CMK (cell line): ENCODE measurements around the gene GIPC1.
"Not testable (repeated sequence)": the region's sequence is repeated elsewhere in the genome, so short reads cannot be mapped to it uniquely, and the experiment has no call there.

ENCODE experiments used
- DNase-seq: peaks from one replicate; pipeline ENCODE4 v3.0.0-alpha.2; 2010; ENCODE audit warnings: low read depth

The GIPC1 gene

DNA sequence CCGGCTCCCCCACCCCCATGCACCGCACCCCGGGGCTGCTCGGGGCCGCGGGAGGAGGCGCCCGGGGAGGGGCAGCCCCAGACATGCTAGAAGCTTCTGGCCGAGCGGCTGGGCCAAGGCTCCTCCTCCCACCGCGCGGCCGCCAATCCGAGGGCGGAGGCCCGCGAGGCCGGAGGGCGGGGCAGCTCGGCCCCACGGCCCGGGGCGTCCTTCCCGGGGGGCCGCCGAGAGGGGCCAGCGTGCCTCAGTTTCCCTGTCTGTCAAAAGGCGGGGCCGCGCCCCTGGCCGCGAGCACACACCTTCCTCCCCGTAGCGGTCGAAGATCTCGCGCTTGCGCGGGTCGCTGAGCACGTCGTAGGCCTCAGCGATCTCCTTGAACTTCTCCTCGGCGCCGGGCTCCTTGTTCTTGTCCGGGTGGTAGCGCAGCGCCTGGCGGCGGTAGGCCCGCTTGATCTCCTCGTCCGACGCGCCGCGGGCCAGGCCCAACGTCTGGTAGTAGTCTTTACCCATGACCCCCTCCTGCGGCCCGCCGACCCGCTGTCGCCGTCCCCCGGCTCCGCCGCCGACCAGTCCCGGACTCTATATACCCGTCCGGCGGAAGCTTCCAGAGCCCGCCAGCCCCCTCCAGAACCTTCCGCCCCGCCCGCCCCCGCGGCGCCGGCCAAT lies 22.0 kb upstream of the GIPC1 start, which contains the start of gene DNAJB1:
TSS of gene DNAJB1 (minus strand) at position 558 of the 666 bp plus-strand sequence. CDS start at position 510, 48 bp downstream.
- no peak for DNase-seq

DNA sequence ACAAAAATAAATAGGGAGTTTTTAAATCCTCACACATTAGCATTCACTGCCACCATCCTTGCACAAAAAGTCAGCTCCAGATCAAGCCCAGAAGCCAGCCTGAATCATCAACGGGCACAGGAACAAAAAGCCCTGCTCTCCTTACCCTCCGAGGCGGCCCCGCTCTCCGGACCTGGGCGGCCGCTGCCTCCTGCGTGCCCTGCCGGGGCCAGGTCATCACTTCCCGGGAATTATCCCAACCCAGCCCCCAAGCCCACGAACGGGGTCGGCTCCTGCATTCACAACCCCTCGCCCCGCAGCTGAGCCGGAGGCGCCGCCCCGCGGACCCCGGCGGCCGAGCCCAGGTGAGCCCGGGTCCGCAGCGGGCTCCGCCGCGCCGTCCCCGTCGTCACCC lies 21.5 kb upstream of the GIPC1 start:
- no peak for DNase-seq

DNA sequence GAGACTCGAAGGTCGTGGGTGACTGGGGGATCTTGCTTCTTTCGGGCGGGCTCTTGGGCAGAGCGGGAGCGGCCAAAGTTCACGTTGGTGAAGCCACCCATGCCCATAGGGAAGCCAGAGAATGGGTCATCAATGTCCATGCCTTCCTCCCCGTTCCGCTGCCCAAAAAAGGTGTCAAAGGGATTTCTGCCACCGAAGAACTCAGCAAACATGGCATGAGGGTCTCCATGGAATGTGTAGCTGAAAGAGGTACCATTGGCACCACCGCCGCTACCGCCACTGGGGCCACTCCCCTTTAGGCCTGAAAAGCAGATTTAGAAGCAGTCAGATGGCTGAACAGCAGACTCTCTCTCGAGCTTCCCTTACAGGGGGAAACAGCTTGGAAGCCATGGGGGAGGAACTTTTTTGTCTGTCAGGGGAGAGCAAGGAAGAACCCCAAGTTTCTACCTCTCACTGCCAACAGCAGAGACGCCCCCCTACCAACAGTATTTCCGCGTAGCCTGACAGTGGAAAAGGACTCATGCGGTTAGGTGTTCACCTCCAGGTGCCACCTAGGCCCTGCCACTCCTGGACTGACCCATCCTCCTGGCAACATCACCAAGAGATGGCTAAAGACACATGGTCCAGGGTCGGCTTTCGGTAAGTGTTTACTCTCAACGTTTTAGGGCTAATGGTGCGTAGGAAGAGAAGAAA lies 21.0 kb upstream of the GIPC1 start:
- no peak for DNase-seq

DNA sequence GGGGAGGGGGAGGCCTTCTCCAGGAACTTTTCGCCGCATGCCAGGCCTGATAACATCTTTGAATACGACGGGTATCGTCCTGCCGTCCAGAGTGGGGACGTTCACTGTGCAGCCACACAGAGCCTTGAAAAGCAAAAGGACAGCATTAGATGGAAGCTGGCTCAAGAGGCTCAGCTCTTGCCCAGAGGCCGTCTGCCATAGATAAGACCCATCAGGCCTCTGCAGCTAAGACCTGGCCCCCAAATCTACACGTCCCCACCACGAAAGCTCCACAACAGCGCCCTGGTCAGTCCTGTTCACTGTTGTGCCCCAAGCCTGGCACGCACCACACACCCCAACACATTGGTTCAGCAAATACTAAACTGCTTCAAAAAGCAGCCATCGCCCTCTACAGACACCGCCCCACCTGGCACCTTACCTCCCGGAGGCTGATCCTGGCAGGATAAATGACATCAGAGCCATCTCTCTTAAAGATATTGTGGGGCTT lies 20.2 kb upstream of the GIPC1 start:
- DNase-seq, result no peak

DNA sequence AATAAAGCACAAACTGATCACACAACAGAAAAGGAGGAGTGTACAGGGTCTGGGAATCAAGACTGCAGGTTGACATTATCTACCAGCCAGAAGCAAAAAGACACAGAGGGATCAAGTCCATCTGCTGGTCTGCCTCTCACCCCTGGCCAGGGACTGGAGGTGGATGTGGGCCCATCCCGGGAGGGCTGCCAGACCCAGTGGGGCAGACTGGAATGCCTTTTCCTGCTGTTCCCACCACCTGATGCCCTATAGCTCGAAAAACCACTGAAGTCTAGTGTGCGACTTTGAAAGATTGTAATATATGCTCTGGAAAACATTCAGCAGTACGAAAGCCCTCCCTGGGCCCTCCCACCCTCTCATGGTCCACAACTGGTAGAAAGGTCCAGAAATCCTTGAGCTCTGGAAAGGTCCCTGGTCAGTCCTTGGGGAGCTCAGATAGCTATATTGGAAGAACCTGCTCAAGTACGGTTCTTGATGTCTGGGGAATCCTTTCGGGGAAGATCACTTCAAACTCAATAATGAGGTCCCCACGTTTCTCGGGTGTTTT lies 19.6 kb upstream of the GIPC1 start:
- DNase-seq, result no peak

DNA sequence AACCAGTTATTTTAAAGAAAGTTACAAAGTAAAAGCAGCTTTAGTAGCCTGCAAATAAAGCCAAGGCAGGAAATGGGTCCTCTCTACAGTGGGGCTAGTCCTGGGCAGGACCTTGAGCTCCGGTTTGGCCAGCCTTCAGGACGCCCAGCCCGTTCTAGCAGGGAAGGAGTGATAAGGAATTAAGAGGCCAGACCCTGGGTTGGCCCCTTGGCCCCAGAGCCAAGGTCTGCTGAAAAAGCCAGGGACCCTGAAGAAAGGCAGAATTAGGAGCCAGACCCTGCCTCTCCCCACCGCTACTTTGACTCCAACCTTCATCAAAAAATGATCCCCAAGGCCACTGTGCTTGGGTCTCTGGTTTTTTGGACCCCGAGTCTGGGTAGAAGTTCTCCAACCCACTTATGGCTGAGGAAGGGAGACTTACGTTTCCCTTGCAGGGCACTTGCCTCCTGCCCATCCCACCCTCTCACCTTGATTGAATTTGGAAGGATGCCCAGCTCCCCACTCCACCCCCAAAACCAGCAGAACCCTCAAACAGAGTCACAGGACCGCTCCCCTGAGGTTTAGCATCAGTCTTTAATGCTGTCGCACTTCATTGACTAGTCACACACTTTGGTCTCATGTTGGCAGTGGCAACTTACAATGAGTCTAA lies 18.4 kb upstream of the GIPC1 start:
- no peak for DNase-seq

DNA sequence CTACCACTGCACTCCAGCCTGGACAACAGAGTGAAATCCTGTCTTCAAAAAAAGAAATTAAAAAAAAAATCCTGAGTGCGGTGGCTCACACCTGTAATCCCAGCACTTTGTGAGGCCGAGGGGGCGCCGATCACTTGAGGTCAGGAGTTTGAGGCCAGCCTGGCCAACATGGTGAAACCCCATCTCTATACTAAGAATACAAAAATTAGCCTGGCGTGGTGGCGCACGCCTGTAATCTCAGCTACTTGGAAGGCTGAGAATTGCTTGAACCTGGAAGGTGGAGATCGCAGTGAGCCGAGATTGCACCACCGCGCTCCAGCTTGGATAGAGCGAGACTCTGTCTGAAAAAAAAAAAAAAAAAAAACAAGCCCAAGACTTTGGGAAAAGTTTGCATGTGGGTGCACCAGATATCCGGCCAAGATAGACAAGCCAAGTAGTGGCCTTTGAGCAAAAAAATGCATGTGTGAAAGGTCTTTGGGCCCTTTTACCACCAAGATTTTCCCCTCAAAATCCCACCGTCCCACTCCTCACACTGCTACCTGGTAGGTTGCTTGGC lies 16.6 kb upstream of the GIPC1 start:
- DNase-seq, result no peak

DNA sequence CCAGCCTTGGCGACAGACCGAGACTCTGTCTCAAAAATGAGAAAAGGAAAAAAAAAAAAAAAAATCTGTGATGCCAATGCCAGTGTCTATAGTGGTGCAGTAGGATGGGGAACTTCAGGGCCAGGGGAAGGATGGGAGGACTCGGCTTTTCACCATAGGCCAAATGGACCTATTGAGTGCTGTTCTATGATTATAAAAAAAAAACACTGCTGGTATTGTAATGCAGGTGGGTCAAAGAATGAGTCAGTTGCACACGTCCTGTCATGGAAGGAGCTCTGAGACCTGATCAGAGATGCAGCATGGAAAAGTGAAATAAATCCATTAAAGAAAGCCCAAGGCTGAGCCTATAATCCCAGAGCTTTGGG lies 15.3 kb upstream of the GIPC1 start:
- DNase-seq, result no peak

DNA sequence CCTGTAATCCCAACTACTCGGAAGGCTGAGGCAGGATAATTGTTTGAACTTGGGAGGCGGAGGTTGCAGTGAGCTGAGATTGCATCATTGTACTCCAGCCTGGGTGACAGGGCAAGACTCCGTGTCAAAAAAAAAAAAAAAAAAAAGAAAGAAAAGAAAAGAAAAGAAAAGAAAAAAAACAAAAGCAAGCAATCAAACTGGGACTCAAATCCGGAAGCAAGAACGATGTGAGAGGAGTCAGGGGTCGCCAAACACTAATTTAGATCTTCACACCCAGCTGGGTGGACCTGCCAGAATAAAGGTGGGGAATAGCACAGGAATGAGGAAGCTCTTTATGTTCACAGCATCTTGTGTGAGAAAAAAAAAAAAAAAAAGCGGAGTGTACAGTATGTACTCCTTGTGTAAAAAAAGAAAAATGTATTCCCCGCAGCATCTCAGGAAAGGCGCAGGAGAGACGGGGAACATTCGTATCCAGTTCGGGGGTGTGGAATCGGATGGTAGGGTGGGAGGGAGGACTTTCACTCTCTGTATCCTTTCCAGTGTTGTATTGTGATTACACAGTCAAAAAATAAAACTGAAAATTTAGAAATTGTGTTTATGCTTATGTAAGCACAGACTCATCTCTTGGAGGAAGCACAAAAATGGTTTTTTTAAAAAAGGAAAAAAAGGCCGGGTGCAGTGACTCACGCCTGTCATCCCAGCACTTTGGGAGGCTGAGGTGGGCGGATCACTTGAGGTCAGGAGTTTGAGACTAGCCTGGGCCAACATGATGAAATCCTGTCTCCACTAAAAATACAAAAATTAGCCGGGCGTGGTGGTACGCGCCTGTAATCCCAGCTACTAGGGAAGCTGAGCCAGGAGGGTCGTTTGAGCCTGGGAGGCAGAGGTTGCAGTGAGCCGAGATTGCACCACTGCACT lies 14.6 kb upstream of the GIPC1 start:
- DNase-seq, result no peak

DNA sequence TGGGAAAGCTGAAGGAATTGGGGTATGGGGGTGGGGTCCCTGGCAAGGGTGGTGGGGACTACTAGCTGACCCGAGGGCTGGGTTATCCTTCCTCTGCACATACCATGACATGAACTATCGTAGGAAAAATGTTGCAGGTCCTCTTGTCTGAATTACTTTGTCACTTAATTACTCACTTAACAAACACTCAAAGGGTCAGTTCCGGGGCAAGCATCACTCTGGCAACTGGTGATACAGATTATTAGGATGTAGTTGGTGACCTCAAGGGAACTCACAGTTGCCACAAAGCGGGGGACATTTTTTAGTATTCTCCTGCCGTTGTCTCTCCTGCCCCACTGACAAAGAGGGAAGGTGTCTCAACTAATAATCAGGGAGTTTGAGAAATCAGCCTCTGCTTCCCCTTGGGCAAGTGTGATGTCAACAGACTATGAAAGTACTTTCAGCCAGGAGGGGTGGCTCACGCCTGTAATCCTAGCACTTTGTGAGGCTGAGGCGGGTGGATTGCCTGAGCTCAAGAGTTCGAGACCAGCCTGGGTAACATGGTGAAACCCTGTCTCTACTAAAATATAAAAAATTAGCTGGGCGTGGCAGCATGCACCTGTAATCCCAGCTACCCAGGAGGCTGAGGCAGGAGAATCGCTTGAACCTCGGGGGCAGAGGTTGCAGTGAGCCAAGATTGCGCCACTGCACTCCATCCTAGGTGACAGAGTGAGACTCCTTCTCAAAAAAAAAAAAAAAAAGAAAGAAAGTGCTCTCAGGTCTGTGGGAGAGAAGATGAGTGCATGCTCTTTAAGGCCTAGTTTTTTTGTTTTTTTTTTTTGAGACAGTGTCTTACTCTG lies 12.0 kb upstream of the GIPC1 start:
- DNase-seq, result no peak

DNA sequence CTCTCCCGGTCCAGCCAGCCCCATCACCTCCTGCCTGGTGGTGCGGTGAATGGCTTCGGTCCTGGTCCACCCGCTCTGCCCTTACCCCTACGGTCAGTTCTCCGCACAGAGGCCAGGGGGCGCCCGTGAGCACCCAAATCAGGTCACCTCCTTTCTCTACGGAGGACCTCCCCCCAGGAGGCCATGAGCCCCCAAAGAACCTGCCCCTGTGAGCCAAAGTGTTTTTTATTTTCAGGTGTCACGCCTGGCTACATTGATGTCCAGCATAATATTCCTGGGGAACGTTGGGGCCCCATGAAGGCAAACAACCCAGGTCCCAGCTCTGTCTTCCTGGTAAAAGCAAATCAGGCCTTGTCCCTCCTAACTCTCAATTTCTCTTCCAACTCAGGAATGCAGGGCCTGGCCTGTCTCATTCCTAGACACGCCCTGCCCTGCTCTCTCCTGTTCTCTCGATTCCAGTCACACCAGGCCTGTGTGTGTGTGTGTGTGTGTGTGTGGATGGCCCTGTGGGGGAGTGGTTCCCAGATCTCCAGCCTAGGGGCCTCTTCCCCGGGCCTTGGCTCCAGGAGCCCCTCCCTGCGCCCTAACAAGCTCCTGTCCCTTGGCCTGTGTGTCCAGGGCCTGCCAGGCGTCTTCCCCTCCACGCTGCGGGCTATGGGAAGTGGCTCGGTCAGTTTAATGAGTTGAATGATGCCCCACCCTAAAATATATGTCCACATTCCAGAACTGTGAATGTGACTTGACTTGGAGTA lies 9.7 kb upstream of the GIPC1 start:
- DNase-seq, result no peak

DNA sequence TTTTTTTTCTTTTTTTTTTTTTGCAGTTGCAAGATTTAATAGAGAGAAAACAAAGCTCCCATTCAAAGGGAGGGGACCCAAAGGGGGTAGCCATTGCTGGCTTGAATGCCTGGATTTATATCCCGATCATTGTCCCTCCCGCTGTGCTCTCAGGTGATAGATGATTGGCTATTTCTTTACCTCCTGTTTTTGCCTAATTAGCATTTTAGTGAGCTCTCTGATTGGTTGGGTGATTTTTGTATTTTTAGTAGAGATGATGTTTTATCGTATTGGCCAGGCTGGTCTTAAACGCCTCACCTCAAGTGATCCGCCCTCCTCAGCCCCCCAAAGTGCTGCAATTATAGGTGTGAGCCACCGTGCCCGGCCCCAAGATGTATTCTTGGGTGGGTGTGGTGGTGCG lies 8.6 kb upstream of the GIPC1 start:
- not testable (repeated sequence) for DNase-seq

DNA sequence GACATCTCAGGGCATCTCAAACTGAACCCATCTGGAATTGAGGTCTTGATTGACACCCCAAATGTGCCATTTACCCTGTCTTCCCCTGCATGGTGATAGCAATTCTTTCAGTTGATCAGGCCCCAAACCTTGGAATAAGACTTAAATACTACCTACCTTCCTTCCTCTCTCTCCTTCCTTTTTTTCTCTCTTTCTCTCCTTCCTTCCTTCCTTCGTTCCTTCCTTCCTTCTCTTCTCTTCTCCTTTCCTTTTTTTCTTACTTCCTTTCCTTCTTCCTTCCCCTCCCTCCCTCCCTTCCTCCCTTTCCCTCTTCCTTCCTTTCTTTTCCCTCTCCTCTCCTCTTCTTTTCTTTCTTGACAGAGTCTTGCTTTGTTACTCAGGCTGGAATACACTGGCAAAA lies 7.4 kb upstream of the GIPC1 start:
- DNase-seq, result no peak

DNA sequence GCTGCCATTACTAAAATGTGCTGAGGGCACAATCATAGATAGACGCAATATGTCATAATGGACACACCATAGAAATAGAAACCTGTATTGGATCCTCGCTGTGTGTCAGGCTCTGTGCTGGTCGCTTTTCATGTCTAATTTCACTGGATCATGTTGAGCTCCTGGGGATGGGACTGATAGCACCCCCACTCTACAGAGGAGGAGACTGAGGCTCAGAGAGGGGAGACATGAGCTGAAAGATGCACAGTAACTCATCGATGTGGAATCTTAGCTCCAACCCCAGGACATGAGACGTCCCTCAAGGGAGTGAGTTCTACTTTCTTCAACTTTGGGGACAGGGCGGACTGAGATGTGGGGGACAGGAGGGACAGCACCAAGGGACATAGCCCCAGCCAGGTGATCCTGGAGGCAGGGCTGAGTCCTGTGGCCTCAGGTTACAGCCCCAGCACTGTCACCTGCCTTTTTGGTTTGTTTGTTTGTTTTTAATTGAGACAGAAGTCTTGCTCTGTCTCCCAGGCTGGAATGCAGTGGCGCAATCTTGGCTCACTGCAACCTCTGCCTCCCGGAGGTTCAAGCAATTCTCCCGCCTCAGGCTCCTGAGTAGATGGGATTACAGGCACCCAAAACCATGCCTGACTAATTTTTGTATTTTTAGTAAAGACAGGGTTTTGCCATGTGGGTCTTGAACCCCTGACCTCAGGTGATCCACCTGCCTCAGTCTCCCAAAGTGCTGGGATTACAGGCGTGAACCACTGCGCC lies 6.6 kb upstream of the GIPC1 start:
- no peak for DNase-seq

DNA sequence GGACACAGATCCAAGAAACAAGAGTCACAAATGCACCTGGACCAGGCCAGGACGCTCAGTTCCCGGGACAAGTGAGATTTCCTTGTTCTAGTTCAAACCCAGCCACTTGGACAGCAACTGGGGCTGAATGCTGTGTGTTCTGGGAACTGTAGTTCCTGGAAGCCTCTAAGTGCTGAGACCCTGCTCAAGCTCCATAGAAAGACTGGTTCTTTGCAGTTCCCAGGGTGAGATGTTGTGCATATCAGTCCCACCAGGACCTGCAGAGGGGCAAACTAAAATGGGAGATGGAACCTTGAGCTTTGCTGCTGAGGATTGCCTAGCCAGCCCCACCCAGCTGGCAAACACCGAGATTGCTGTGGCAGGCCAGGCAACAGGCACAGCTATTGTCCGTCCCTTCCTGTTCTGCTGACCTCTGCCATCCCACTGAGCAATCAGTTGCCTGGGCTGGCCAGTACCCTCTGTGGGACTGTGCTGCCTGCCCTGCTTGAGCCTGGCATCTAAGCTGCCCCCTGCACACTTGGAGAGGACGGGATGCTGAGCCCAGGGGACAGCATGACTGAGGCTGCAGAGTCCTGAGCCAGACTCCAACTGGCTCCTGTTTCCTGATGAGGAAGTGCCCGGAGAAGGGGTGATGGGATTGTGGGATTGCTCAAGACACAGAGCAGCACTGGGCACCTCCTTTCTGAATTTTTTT lies 1.4 kb upstream of the GIPC1 start:
- no peak for DNase-seq

DNA sequence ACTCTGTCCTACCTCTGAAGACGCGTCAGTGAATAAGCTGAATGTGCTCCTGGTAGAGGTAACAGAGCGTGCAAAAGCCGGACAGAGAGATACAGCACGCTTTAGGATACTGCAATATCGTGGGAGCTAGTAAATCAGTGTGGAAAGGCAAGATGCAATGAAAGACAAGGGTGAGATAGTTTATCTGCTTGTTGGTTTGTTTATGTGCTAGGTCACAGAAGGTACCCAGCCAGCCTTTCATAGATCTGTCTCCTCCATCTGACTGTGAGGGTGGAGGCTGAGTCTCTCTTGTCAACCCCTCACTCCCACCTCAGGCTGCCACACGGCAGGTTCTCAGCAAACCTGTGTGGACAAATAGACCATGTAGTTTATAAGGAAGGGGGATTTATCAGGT lies 904 bp upstream of the GIPC1 start:
- DNase-seq, result no peak

DNA sequence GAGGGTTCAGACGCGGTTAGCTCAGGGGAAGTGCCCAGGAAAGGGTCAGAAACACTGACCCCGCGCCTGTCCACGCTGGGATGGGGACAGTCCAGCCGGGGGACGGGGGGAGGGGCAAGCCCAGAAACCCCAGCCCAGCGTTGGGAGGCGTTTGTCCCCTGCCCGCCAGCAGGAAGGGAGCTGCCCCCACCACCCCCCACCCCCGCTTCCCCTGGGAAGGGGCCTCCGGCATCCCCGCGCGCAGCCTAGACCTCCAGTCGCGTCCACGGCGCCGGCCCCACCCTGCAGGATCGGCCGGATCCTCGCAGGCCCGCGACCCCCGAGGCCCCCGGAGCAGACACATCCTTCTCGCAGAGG lies 277 bp downstream of the GIPC1 start:
- no peak for DNase-seq

DNA sequence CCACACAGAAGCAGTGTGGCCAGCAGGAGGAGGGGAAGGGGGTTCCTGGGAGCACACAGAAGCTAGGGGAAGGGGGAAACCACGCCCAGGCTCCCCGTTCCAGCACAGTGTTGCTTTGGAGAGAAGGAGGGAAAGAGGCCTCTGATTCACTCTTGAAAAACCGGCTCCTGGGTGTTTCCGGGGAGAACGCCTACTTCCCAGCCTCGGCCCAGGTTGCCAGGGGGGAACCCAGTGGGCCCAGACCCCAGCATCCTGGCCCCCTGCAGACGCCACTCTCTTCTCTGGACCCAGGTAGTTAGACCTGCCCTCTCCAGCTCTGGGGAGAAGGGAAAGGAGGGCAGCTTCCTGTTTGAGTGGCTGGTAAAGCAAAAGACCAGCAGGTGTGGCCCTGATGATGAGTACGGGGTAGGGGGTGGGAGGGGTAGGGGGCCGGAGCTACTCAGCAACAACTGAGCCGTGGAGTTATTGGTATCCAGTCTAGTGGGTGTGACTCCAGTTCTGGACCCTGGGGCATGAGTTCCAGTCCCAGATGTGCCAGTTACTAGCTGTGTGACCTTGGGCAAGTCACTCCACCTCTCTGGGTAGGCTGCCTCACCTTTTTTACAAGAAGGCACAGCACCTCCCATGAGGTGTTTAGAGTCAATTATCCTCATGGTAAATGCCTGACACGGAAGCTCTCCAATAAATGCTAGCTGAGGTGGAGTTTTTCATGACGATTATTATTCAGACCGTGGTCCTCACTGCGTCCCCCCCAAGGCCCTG lies 836 bp downstream of the GIPC1 start:
- DNase-seq, result no peak
